ENCODE measurements around the gene UBA1. TPM values are rescaled to one million over a fixed set of nuclear protein-coding genes. Genes with fewer than 3 reads are reported as not detected.
A peak's percentile ranks its signal among the peaks of the same experiment; 100 is the strongest.

Gene UBA1
- total and polyA plus RNA-seq, 2 of the 13 experiments (the other 11 are each of a cell fraction or from before 2014, with no cell fraction given): 93.3 to 129 TPM

DNA sequence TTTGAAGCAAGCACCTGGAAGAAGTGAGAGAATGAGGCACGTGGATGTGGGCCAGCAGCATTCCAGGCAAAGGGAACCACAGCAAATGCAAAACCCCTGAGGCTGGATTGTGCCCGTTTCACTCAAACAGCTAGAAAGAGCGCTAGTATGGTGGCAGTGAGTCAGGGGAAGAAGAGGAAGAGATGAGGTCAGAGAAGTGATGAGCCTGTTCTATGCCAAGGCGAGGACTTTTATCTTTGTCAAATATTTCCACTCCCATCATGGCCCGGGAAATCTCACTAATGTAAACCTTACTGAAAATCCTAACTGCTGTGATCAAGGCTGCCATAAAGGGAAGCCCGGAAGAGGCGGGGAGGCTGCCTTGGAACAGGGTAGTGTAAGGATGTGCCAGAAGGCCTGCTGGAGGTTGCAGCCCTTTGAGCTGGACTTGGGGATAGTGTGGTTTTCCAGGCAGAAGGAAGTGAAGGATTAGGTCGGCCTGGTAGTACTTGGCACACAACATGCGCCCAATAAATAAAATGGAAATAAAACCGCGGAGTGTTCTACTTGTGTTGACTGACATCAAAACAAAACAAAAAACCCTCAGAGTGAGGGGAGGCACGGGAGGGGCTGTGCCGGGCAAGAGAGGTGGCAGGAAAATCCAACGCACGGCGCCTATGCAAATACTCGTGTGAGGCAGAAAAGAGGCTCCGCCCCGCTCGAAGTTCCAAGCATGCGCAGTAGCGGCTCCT is 23.7 kb downstream of the UBA1 start (continued):
- TF ChIP-seq POLR2G (IDR thresholded peaks at IDR 0.05; ENCODE audit: low read depth, low read length) (peak; percentile 65; the same call in 1 of the 2 replicates), MAF1 (CRISPR knock-in tag; IDR thresholded peaks at IDR 0.05; ENCODE audit: borderline replicate concordance) (no peak), GATAD2A (CRISPR knock-in tag; IDR thresholded peaks at IDR 0.05) (no peak), ZNF7 (CRISPR knock-in tag; IDR thresholded peaks at IDR 0.05) (peak; percentile 61), RBFOX2 (IDR thresholded peaks at IDR 0.05; ENCODE audit: low read depth, low read length) (peak; percentile 38; the same call in 1 of the 2 replicates), XRCC5 (optimal IDR thresholded peaks at IDR 0.05; ENCODE audit: low read length) (no peak), AGO2 (optimal IDR thresholded peaks at IDR 0.05; ENCODE audit: low read depth, low read length) (peak; percentile 62), ATF5 (CRISPR knock-in tag; IDR thresholded peaks at IDR 0.05; ENCODE audit: low read depth) (no peak), KDM2A (CRISPR knock-in tag; IDR thresholded peaks at IDR 0.05; ENCODE audit: borderline replicate concordance, low read depth) (peak; percentile 70), HIC2 (CRISPR knock-in tag; IDR thresholded peaks at IDR 0.05; ENCODE audit: low read depth) (no peak), HES4 (CRISPR knock-in tag; IDR thresholded peaks at IDR 0.05; ENCODE audit: borderline replicate concordance) (no peak), SOX5 (CRISPR knock-in tag; IDR thresholded peaks at IDR 0.05; ENCODE audit: borderline replicate concordance) (no peak), ZNF570 (CRISPR knock-in tag; IDR thresholded peaks at IDR 0.05; ENCODE audit: borderline replicate concordance) (no peak)
- TF ChIP-seq, protein P1, sequence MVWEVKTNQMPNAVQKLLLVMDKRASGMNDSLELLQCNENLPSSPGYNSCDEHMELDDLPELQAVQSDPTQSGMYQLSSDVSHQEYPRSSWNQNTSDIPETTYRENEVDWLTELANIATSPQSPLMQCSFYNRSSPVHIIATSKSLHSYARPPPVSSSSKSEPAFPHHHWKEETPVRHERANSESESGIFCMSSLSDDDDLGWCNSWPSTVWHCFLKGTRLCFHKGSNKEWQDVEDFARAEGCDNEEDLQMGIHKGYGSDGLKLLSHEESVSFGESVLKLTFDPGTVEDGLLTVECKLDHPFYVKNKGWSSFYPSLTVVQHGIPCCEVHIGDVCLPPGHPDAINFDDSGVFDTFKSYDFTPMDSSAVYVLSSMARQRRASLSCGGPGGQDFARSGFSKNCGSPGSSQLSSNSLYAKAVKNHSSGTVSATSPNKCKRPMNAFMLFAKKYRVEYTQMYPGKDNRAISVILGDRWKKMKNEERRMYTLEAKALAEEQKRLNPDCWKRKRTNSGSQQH (CRISPR knock-in tag; IDR thresholded peaks at IDR 0.05; ENCODE audit: low read depth): no peak
- TF ChIP-seq, protein P2, sequence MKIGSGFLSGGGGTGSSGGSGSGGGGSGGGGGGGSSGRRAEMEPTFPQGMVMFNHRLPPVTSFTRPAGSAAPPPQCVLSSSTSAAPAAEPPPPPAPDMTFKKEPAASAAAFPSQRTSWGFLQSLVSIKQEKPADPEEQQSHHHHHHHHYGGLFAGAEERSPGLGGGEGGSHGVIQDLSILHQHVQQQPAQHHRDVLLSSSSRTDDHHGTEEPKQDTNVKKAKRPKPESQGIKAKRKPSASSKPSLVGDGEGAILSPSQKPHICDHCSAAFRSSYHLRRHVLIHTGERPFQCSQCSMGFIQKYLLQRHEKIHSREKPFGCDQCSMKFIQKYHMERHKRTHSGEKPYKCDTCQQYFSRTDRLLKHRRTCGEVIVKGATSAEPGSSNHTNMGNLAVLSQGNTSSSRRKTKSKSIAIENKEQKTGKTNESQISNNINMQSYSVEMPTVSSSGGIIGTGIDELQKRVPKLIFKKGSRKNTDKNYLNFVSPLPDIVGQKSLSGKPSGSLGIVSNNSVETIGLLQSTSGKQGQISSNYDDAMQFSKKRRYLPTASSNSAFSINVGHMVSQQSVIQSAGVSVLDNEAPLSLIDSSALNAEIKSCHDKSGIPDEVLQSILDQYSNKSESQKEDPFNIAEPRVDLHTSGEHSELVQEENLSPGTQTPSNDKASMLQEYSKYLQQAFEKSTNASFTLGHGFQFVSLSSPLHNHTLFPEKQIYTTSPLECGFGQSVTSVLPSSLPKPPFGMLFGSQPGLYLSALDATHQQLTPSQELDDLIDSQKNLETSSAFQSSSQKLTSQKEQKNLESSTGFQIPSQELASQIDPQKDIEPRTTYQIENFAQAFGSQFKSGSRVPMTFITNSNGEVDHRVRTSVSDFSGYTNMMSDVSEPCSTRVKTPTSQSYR (CRISPR knock-in tag; IDR thresholded peaks at IDR 0.05; ENCODE audit: borderline replicate concordance): no peak
- TF ChIP-seq, protein P3, sequence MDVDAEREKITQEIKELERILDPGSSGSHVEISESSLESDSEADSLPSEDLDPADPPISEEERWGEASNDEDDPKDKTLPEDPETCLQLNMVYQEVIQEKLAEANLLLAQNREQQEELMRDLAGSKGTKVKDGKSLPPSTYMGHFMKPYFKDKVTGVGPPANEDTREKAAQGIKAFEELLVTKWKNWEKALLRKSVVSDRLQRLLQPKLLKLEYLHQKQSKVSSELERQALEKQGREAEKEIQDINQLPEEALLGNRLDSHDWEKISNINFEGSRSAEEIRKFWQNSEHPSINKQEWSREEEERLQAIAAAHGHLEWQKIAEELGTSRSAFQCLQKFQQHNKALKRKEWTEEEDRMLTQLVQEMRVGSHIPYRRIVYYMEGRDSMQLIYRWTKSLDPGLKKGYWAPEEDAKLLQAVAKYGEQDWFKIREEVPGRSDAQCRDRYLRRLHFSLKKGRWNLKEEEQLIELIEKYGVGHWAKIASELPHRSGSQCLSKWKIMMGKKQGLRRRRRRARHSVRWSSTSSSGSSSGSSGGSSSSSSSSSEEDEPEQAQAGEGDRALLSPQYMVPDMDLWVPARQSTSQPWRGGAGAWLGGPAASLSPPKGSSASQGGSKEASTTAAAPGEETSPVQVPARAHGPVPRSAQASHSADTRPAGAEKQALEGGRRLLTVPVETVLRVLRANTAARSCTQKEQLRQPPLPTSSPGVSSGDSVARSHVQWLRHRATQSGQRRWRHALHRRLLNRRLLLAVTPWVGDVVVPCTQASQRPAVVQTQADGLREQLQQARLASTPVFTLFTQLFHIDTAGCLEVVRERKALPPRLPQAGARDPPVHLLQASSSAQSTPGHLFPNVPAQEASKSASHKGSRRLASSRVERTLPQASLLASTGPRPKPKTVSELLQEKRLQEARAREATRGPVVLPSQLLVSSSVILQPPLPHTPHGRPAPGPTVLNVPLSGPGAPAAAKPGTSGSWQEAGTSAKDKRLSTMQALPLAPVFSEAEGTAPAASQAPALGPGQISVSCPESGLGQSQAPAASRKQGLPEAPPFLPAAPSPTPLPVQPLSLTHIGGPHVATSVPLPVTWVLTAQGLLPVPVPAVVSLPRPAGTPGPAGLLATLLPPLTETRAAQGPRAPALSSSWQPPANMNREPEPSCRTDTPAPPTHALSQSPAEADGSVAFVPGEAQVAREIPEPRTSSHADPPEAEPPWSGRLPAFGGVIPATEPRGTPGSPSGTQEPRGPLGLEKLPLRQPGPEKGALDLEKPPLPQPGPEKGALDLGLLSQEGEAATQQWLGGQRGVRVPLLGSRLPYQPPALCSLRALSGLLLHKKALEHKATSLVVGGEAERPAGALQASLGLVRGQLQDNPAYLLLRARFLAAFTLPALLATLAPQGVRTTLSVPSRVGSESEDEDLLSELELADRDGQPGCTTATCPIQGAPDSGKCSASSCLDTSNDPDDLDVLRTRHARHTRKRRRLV (CRISPR knock-in tag; IDR thresholded peaks at IDR 0.05): peak; percentile 32; the same call in 1 of the 2 replicates
